Neural progenitor cell (in vitro differentiated cells): Measurements from ENCODE around the gene ARTN. TPM values are rescaled to one million over a fixed set of nuclear protein-coding genes. Genes with fewer than 3 reads are reported as not detected.
A peak's percentile ranks its signal among the peaks of the same experiment; 100 is the strongest.

ENCODE experiments used
- DNase-seq: peaks from one replicate; pipeline ENCODE4 v3.0.0-alpha.2; 2016; ENCODE audit warnings: low spot score
- H2AFZ ChIP-seq: fragments of 200-600 bp; sonication (generic); replicated peaks from 2 replicates; pipeline ENCODE4 v1.6.1; 2016; ENCODE audit warnings: antibody characterized with exemption
- H3F3A ChIP-seq: fragments of 200-600 bp; sonication (generic); 2 replicates; pipeline ENCODE4 v1.6.1; 2016; ENCODE audit warnings: antibody characterized with exemption, low read depth
- H3K27ac ChIP-seq: fragments of 200-600 bp; sonication (generic); 2 replicates; pipeline ENCODE4 v1.5.1; 2016; ENCODE audit warnings: mild to moderate bottlenecking
- H3K27me3 ChIP-seq: fragments of 200-600 bp; sonication (generic); 2 replicates; pipeline ENCODE4 v1.6.1; 2016; ENCODE audit warnings: mild to moderate bottlenecking, moderate library complexity
- H3K36me3 ChIP-seq: fragments of 200-600 bp; sonication (generic); 2 replicates; pipeline ENCODE4 v1.5.1; 2016
- H3K4me1 ChIP-seq: fragments of 200-600 bp; sonication (generic); 2 replicates; pipeline ENCODE4 v1.6.1; 2016; ENCODE audit warnings: mixed run types
- H3K4me2 ChIP-seq: fragments of 200-600 bp; sonication (generic); 2 replicates; pipeline ENCODE4 v1.6.1; 2016
- H3K4me3 ChIP-seq: fragments of 200-600 bp; sonication (generic); 2 replicates; pipeline ENCODE4 v1.5.1; 2016
- H3K79me2 ChIP-seq: fragments of 200-600 bp; sonication (generic); 2 replicates; pipeline ENCODE4 v1.6.1; 2016; ENCODE audit warnings: low read depth
- H3K9ac ChIP-seq: fragments of 200-600 bp; sonication (generic); 2 replicates; pipeline ENCODE4 v1.6.1; 2016
- H3K9me3 ChIP-seq: fragments of 200-600 bp; sonication (generic); 2 replicates; pipeline ENCODE4 v1.5.1; 2016; ENCODE audit warnings: low read depth
- H4K20me1 ChIP-seq: fragments of 200-600 bp; sonication (generic); 2 replicates; pipeline ENCODE4 v1.6.1; 2016; ENCODE audit warnings: low read depth
- H3K27ac Mint-ChIP-seq: 3 replicates; pipeline ENCODE4 v1.8.0; 2021; ENCODE audit warnings: mixed read lengths
- H3K27me3 Mint-ChIP-seq: 2 replicates; pipeline ENCODE4 v1.8.0; 2022; ENCODE audit warnings: low read depth, mild to moderate bottlenecking, inconsistent platforms, moderate library complexity, mixed read lengths; ENCODE audit not compliant: insufficient read depth
- H3K36me3 Mint-ChIP-seq: 3 replicates; pipeline ENCODE4 v1.8.0; 2021; ENCODE audit warnings: mixed read lengths
- H3K4me1 Mint-ChIP-seq: 3 replicates; pipeline ENCODE4 v1.8.0; 2021; ENCODE audit warnings: mixed read lengths
- H3K4me3 Mint-ChIP-seq: 3 replicates; pipeline ENCODE4 v1.8.0; 2021; ENCODE audit warnings: mild to moderate bottlenecking, moderate library complexity, mixed read lengths
- H3K9me3 Mint-ChIP-seq: 3 replicates; pipeline ENCODE4 v1.8.0; 2020; ENCODE audit warnings: mixed read lengths
- CTCF ChIP-seq: fragments of 200-600 bp; sonication (generic); IDR thresholded peaks from 2 replicates; pipeline ENCODE4 v1.5.1; 2017; ENCODE audit warnings: antibody characterized with exemption, mild to moderate bottlenecking
- EZH2 ChIP-seq: fragments of 200-600 bp; sonication (generic); IDR thresholded peaks from 2 replicates; pipeline ENCODE4 v1.6.1; 2017; ENCODE audit warnings: antibody characterized with exemption, mild to moderate bottlenecking, moderate library complexity
- EZH2phosphoT487 ChIP-seq: fragments of 200-600 bp; sonication (generic); IDR thresholded peaks from 2 replicates; pipeline ENCODE4 v1.6.1; 2017; ENCODE audit warnings: antibody characterized with exemption
- total RNA-seq: library from RNA; depleted of rRNA; stranded (reverse); fragments of >200 nt; gene quantifications from 2 replicates; pipeline ENCODE4 v1.2.3, GENCODE V29; 2015; ENCODE audit warnings: low replicate concordance

The ARTN gene
- total RNA-seq, 1 donor from 2014 or later = 4.1 TPM

- Histone ChIP-seq H3K79me2 (no peaks in the 10 kb centered on the region), H4K20me1 (peaks cover 38% of the 10 kb centered on the region), H3F3A (peaks cover 29% of the 10 kb centered on the region), H3K4me2 (no peak overlapping the region), H3K4me3 (no peak overlapping the region), H3K27ac (no peak overlapping the region), H3K36me3 (no peaks in the 10 kb centered on the region), H3K9ac (no peak overlapping the region), H2AFZ (no peak overlapping the region), H3K9me3 (no peaks in the 10 kb centered on the region), H3K4me1 (peaks cover 30% of the 10 kb centered on the region), H3K27me3 (peaks cover 48% of the 10 kb centered on the region)
- Mint-ChIP-seq H3K4me1 (peaks cover 33% of the 10 kb centered on the region), H3K27me3 (peaks cover 16% of the 10 kb centered on the region), H3K4me3 (no peak overlapping the region), H3K36me3 (peaks cover 9% of the 10 kb centered on the region), H3K27ac (no peak overlapping the region), H3K9me3 (no peaks in the 10 kb centered on the region)
- no peak for DNase-seq
- TF ChIP-seq EZH2 (no peak), EZH2phosphoT487 (no peak), CTCF (no peak)
These were observed 1.6 kb upstream of the ARTN start for GRCh38 chr1:43931711-43932660.

GRCh38 chr1:43932786-43933385 lies 715 bp upstream of the ARTN start:
- peak overlapping the region; percentile 16 for H3K9ac ChIP-seq

More at GRCh38 chr1:43932786-43933385, 715 bp upstream of the ARTN start:
- H3K36me3 Mint-ChIP-seq = peaks cover 5% of the 10 kb centered on the region
- Histone ChIP-seq H3K9me3 (no peaks in the 10 kb centered on the region), H3K4me1 (peaks cover 30% of the 10 kb centered on the region), H3K36me3 (no peaks in the 10 kb centered on the region), H3K4me3 (peak overlapping the region; percentile 81), H4K20me1 (peaks cover 42% of the 10 kb centered on the region), H3K27me3 (peaks cover 57% of the 10 kb centered on the region), H3K4me2 (peak overlapping the region; percentile 99), H3F3A (peaks cover 29% of the 10 kb centered on the region), H2AFZ (peak overlapping the region; percentile 100), H3K27ac (no peak overlapping the region), H3K79me2 (no peaks in the 10 kb centered on the region)
- H3K4me3 Mint-ChIP-seq = peak overlapping the region; percentile 65
- peaks cover 22% of the 10 kb centered on the region for H3K27me3 Mint-ChIP-seq
- H3K27ac Mint-ChIP-seq = peak overlapping the region; percentile 39
- no peak for DNase-seq
- H3K4me1 Mint-ChIP-seq = peaks cover 33% of the 10 kb centered on the region
- H3K9me3 Mint-ChIP-seq = no peaks in the 10 kb centered on the region
- TF ChIP-seq EZH2phosphoT487 (no peak), CTCF (no peak), EZH2 (no peak)
